GM12878 (cell line): Measurements from ENCODE around the gene CCNJL. TPM values are rescaled to one million over a fixed set of nuclear protein-coding genes. Genes with fewer than 3 reads are reported as not detected.

ENCODE experiments used
- CEBPZ ChIP-seq: fragments of 150-350 bp; IDR thresholded peaks from 2 replicates; pipeline ENCODE4 v1.6.1; 2016; ENCODE audit warnings: low read depth, low read length
- HDAC6 ChIP-seq: fragments of 200-600 bp; sonication (generic); IDR thresholded peaks from one replicate; pipeline ENCODE4 v1.8.0; 2017; ENCODE audit warnings: antibody characterized with exemption; ENCODE audit not compliant: unreplicated experiment
- PAX8 ChIP-seq: fragments of 450-650 bp; IDR thresholded peaks from 2 replicates; pipeline ENCODE4 v1.6.1; 2017; ENCODE audit warnings: mild to moderate bottlenecking, moderate library complexity
- SMAD5 ChIP-seq: IDR thresholded peaks from 2 replicates; pipeline ENCODE4 v1.6.1; 2016; ENCODE audit warnings: antibody characterized with exemption, low read depth
- polyA plus RNA-seq, 11 experiments: library from polyadenylated mRNA; depleted of rRNA in 4 of 11; unstranded in 6 of 11; stranded (reverse) in 5 of 11; fragments of >200 nt; fragmentation: Nextera tagmentation in 4 of 11; fragmentation: Illumina TruSeq in 1 of 11; extraction: Ambion mirVana in 4 of 11; extraction: Trizol in 1 of 11; gene quantifications; 1 replicate in 1 of 11; 2 replicates in 10 of 11; pipeline versions ENCODE4 v1.2.1 to v1.2.3, GENCODE V29; 2011 to 2016; ENCODE audit warnings: inconsistent platforms in 2 of 11, missing spikeins in 2 of 11, low read depth in 1 of 11
- total RNA-seq, 4 experiments: library from RNA; depleted of rRNA in 3 of 4; stranded (reverse); fragments of >200 nt in 3 of 4; fragmentation: Illumina TruSeq in 1 of 4; extraction: Trizol in 1 of 4; gene quantifications; 2 replicates each; pipeline versions ENCODE4 v1.2.1 to v1.2.3, GENCODE V29; 2013 to 2021
- TF ChIP-seq, protein P1 (sequence below): fragments of 450-650 bp; formaldehyde crosslinking; IDR thresholded peaks from 2 replicates; pipeline ENCODE4 v1.4.0; 2020; ENCODE audit warnings: mild to moderate bottlenecking, moderate library complexity

CCNJL gene
- total and polyA plus RNA-seq, 10 of the 15 experiments (the other 5 are each of a cell fraction or from before 2014, with no cell fraction given): 0.09 to 0.20 (median 0.10) TPM; not detected in 7

- TF ChIP-seq CEBPZ: no peak
- TF ChIP-seq PAX8: no peak
- TF ChIP-seq SMAD5: no peak
- no peak for TF ChIP-seq HDAC6
- TF ChIP-seq, protein P1, sequence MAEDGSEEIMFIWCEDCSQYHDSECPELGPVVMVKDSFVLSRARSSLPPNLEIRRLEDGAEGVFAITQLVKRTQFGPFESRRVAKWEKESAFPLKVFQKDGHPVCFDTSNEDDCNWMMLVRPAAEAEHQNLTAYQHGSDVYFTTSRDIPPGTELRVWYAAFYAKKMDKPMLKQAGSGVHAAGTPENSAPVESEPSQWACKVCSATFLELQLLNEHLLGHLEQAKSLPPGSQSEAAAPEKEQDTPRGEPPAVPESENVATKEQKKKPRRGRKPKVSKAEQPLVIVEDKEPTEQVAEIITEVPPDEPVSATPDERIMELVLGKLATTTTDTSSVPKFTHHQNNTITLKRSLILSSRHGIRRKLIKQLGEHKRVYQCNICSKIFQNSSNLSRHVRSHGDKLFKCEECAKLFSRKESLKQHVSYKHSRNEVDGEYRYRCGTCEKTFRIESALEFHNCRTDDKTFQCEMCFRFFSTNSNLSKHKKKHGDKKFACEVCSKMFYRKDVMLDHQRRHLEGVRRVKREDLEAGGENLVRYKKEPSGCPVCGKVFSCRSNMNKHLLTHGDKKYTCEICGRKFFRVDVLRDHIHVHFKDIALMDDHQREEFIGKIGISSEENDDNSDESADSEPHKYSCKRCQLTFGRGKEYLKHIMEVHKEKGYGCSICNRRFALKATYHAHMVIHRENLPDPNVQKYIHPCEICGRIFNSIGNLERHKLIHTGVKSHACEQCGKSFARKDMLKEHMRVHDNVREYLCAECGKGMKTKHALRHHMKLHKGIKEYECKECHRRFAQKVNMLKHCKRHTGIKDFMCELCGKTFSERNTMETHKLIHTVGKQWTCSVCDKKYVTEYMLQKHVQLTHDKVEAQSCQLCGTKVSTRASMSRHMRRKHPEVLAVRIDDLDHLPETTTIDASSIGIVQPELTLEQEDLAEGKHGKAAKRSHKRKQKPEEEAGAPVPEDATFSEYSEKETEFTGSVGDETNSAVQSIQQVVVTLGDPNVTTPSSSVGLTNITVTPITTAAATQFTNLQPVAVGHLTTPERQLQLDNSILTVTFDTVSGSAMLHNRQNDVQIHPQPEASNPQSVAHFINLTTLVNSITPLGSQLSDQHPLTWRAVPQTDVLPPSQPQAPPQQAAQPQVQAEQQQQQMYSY (CRISPR knock-in tag): no peak
Measured at GRCh38 chr5:160327818-160328217, 15.5 kb upstream of the CCNJL start (continued).
